Panc1 (cell line): ENCODE data around the gene CTAG1A.
"Not testable (repeated sequence)": the region's sequence is repeated elsewhere in the genome, so short reads cannot be mapped to it uniquely, and the experiment has no call there.

Experiments
- CTCF ChIP-seq: fragments of 450-650 bp; IDR thresholded peaks from 2 replicates; pipeline ENCODE4 v1.5.1; 2017; ENCODE audit warnings: mild to moderate bottlenecking
- POLR2AphosphoS5 ChIP-seq: IDR thresholded peaks from 2 replicates; pipeline ENCODE4 v1.6.1; 2012; ENCODE audit warnings: mild to moderate bottlenecking, low read depth, low read length, moderate library complexity
- REST ChIP-seq, 2 experiments: IDR thresholded peaks; 2 replicates each; pipeline ENCODE4 v1.6.1; 2011 to 2012; ENCODE audit warnings: low read depth in 2 of 2, control low read depth in 1 of 2, low read length in 1 of 2, mild to moderate bottlenecking in 1 of 2, moderate library complexity in 1 of 2; ENCODE audit not compliant: insufficient read depth in 1 of 2
- SIN3A ChIP-seq: IDR thresholded peaks from 2 replicates; pipeline ENCODE4 v1.6.1; 2012; ENCODE audit warnings: low read depth, mild to moderate bottlenecking, low read length, moderate library complexity, borderline replicate concordance; ENCODE audit not compliant: insufficient read depth

- not testable (repeated sequence) for TF ChIP-seq CTCF; POLR2AphosphoS5; SIN3A; REST (IDR thresholded peaks at IDR 0.05; ENCODE audit: insufficient read depth in 1 of 2, low read depth in 2 of 2, low read length in 1 of 2)
These were observed 9.9 kb upstream of the CTAG1A start for GRCh38 chrX:154575076-154575475.
